GM18858 (cell line): ENCODE measurements around the gene PPP1R7.

Experiments used
- ATAC-seq: cut with Tn5 transposase; IDR thresholded peaks from one replicate; pipeline ENCODE4 v1.9.1; 2021; ENCODE audit not compliant: unreplicated experiment

The PPP1R7 gene

GRCh38 chr2:241161646-241162281 is 11.5 kb downstream of the PPP1R7 start:
- no peak for ATAC-seq

- ATAC-seq = no peak
Observed at GRCh38 chr2:241163601-241164118, 13.4 kb downstream of the PPP1R7 start.

GRCh38 chr2:241168366-241168765 is 18.1 kb downstream of the PPP1R7 start:
- no peak for ATAC-seq

- ATAC-seq = no peak
Observed at GRCh38 chr2:241173557-241173956, 23.3 kb downstream of the PPP1R7 start.

- ATAC-seq = no peak
Observed at GRCh38 chr2:241177526-241178334, 27.5 kb downstream of the PPP1R7 start.

GRCh38 chr2:241178961-241179360 is 28.7 kb downstream of the PPP1R7 start:
- ATAC-seq = no peak

GRCh38 chr2:241179899-241180298 is 29.6 kb downstream of the PPP1R7 start:
- ATAC-seq = no peak

GRCh38 chr2:241180495-241180894 is 30.2 kb downstream of the PPP1R7 start:
- ATAC-seq = no peak

- ATAC-seq = no peak
Observed at GRCh38 chr2:241182126-241182525, 31.9 kb downstream of the PPP1R7 start.

- ATAC-seq = no peak
Observed at GRCh38 chr2:241182531-241183133, 32.4 kb downstream of the PPP1R7 start.

GRCh38 chr2:241183221-241183620 is 33.0 kb downstream of the PPP1R7 start:
- no peak for ATAC-seq

- ATAC-seq = no peak
Observed at GRCh38 chr2:241184901-241185300, 34.6 kb downstream of the PPP1R7 start.

- ATAC-seq = no peak
Observed at GRCh38 chr2:241185961-241186360, 35.7 kb downstream of the PPP1R7 start.

GRCh38 chr2:241187101-241187917 is 37.0 kb downstream of the PPP1R7 start:
- ATAC-seq = no peak

GRCh38 chr2:241187918-241188234 is 37.6 kb downstream of the PPP1R7 start:
- no peak for ATAC-seq

- ATAC-seq = no peak
Observed at GRCh38 chr2:241188361-241189092, 38.3 kb downstream of the PPP1R7 start, which contains the start of gene ANO7. TSS of gene ANO7 (plus strand) at chr2:241188677. CDS start at chr2:241190064, 1,387 bp downstream.

GRCh38 chr2:241189093-241189855 is 39.0 kb downstream of the PPP1R7 start:
- ATAC-seq = no peak

GRCh38 chr2:241189856-241190201 is 39.6 kb downstream of the PPP1R7 start:
- no peak for ATAC-seq

GRCh38 chr2:241190291-241190981 is 40.2 kb downstream of the PPP1R7 start:
- no peak for ATAC-seq
